Measurements from ENCODE around the gene BEX5.

BEX5 gene

DNA sequence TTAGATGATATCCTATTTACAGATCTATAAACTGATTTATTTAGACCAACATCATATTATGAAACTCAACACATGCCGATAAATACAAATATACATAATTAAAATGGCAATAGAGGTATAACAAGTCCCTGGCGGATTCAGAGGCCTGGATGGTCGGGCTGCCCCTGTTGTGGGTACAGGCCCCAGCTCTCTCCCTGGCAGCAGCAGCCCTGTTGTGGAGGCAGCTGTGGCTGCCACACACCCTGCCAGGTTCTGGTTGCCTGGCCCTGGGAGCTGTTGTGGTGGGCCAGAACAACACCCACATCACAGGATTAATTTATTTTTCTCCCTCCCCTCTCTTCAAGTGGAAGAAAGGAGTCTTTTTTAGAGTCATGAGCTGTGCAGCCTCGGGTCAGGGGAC is 42.4 kb downstream of the BEX5 start:
- Mint-ChIP-seq H3K4me1 (ENCODE audit: low read depth) (no peaks in the 10 kb centered on the region), H3K4me3 (no peak overlapping the region), H3K27ac (no peak overlapping the region), H3K36me3 (ENCODE audit: low read depth) (no peaks in the 10 kb centered on the region), H3K27me3 (peaks cover 11% of the 10 kb centered on the region), H3K9me3 (no peaks in the 10 kb centered on the region)

Measured in stimulated activated naive CD8-positive, alpha-beta T cell treated with anti-CD3 and anti-CD28 coated beads, Interleukin-15, Interleukin-2, amounts not matched to agents 100 ng/mL and 50 ng/mL, for 24 hours (primary cell).